HG03135 (cell line): ENCODE data around the gene BRD9.
"Not testable (repeated sequence)": the region's sequence is repeated elsewhere in the genome, so short reads cannot be mapped to it uniquely, and the experiment has no call there.

ENCODE experiments used
- ATAC-seq: cut with Tn5 transposase; IDR thresholded peaks from one replicate; pipeline ENCODE4 v1.9.1; 2021; ENCODE audit warnings: mild to moderate bottlenecking, moderate library complexity; ENCODE audit not compliant: unreplicated experiment

Gene BRD9

DNA sequence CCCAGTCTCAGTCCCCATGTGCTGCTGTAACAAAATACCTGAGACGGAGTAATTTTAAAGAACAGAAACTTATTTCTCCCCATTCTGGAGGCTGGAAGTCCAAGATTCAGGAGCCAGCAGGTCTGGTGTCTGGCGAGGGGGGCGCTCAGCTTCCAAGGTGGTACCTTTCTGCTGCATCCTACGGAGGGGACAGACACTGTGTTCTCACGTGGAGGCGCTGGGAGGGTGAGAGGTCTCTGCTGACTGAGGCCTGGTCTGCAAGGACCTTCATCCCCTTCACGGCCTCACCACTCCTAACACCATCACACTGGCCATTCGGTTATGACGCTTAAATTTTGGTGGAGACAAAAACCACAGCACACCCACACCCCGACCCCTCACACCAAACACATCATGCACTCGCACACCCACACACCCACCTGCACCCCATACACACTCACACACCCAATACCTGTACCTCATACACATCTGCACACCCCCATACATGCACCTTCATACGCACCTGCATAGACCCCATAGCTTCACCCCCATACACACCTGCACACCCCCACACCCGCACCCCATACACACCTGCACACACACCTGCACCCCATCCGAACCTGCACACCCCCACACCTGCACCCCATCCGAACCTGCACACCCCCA is 32.0 kb downstream of the BRD9 start:
- ATAC-seq = no peak

GRCh38 chr5:859798-860296 is 32.8 kb downstream of the BRD9 start:
- ATAC-seq = no peak

DNA sequence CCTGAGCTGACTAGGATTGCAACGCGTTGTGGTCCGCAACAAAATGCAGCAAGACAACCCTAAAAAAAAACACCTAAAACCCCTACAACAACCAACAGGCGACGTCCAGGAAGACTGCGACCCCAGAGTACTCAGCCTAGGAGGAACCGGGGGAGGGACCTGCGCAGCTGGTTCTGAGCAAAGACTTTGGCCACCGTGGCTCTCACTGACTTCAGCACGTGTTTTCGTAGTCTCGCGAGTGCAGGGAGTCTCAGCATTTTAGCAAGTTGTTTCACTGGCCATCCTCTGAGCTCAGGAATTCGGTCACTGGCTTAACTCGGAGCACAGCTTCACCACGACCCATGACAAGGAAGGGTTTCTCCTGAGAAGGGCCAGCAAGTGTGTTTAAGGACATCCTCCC is 33.2 kb downstream of the BRD9 start:
- no peak for ATAC-seq

DNA sequence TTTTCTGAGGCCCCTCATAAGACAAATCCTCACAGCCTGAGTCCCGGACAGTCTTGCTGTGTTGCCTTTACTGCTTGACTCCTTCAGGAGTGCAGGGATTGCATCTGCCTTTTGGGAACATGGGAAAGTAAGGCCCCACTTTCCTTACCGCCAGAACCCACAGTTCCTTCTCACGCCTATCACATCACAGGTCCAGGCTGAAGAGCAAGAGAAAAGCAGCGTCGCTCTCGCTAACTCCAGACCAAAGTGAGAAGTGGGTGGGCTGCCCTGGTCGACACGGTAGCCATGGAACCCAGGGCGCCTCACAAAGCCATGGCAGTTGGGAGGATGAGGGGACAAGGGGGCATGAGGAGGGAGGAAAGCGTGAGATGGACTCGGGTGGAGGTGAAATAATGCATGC is 33.9 kb downstream of the BRD9 start:
- no peak for ATAC-seq

DNA sequence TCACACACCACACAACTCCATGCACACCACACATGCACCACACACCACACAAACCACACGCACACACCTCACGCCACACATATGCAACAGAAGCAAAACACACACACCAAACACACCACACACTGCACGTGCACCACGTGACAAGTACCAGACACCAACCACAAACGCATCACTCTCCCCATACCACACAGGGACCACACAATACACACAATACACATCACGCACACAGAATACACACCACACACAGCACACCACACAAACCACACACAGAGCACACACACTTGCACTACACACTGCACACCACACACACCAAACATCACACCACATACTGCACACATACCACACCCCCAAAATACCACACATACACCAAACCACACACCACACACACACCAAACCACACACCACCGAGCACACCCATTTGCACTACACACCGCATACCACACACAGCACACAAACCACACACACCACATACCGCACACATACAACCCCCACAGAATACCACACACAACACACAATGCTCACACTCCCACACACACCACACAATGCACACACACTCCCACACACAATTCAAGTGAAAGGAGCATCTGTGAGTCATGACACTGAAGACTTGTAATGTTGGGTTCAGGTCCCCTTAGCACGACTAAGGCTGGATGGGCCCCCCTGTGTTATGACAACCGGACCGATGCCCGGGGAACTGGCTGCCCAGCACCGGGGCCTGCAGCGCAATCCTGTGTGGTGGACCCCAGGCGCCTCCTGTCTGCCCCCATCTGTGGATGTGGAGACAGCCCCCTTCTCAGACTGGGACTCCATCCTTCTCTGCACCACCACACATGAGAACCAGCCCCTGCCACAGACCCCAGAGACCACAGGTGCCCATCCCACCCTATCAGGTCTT is 35.8 kb downstream of the BRD9 start:
- ATAC-seq = no peak

DNA sequence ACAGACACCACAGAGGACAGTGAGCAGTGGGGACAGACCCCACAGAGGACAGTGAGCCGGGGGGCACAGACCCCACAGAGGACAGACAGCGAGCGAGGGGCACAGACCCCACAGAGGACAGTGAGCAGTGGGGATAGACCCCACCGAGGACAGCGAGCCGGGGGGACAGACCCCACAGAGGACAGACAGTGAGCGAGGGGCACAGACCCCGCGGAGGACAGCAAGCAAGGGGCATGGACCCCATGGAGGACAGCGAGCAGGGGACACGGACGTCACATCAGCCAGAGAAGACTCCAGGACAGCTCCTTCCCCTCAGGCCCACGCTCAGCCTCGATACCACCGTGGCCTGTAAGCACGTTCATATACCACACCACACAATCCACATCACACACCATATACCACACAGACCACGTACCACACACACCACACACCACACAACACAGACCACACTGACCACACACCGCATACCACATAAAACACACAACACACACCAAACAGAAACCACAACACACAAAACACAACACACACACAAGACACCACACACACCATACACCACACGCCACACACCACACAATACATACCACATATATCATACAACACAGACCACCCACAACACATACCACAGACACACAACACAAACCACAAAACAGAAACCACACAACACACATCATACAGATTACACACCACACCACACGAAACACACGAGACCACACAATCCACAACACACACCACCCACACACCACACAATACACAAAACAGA is 36.6 kb downstream of the BRD9 start:
- no peak for ATAC-seq

- no peak for ATAC-seq
These were observed 37.4 kb downstream of the BRD9 start for GRCh38 chr5:854966-855743.

GRCh38 chr5:854217-854616 is 38.4 kb downstream of the BRD9 start:
- no peak for ATAC-seq

DNA sequence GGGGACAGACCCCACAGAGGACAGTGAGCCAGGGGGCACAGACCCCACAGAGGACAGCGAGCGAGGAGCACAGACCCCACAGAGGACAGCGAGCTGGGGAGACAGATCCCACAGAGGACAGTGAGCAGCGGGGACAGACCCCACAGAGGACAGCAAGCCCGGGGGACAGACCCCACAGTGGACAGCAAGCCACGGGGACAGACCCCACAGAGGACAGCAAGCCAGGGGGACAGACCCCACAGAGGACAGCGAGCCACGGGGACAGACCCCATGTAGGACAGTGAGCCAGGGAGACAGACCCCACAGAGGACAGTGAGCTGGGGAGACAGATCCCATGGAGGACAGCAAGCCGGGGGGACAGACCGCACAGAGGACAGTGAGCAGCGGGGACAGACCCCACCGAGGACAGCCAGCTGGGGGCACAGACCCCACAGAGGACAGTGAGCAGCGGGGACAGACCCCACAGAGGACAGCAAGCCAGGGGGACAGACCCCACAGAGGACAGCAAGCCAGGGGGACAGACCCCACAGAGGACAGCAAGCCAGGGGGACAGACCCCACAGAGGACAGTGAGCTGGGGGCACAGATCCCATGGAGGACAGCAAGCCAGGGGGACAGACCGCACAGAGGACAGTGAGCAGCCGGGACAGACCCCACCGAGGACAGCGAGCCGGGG is 39.0 kb downstream of the BRD9 start:
- not testable (repeated sequence) for ATAC-seq

- no peak for ATAC-seq
These were observed 39.9 kb downstream of the BRD9 start for GRCh38 chr5:852431-853401.

DNA sequence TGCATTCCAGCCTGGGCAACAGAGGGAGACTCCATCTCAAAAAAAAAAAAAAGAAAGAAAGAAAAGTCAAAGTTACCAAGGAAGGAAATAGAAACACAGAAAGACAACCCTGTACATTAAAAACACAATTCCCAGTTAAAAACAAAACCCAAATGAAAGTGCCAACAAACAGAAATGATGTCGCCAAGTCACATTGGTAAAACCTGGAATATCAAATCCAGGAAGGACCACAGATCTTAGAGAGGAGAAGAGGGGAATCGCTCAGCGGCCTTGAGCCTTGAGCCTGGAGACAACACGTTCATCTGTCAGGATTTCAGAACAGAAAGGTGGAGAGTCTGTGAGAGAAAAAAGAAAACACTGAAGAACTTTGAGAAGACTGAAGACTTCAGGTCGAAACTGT is 40.6 kb downstream of the BRD9 start:
- no peak for ATAC-seq

DNA sequence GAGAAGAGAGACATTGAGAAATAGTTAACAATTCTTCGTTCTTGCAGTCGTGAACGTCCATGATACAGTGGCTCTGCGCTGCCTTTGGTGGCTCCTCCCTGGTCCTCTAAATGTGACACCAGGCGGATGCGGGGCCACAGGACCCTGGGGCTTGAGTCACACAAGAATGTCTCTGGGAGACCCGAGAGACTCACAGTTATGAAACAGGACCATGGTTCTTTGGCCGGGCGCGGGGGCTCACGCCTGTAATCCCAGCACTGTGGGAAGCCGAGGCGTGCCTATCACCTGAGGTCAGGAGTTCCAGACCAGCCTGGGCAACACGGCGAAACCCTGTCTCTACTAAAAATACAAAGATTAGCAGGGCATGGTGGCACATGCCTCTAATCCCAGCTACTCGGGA is 41.0 kb downstream of the BRD9 start:
- no peak for ATAC-seq

GRCh38 chr5:851076-851475 is 41.5 kb downstream of the BRD9 start:
- no peak for ATAC-seq

DNA sequence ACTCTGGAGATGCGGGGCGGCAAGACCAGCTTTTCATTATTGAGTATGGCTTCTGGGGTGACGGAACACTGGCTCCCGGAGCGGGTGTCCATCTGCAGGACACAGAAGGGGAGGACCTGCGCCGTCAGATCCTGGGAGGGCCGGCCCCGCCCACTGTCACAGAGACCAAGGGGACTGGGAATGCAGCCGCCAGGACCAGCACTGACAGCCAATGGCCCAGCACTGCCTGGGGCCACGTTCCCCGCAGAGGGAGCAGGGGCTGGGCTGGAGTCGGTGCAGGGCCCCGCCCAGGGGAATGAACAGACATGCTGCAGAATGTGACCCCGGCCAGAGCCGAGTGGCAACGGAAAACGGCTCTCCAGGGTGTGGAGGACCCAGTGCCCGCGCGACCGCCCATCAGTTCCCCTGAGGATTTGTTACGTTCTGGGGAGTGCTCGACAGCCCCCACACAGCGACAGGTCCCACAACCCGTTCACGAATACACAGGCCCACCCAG is 42.0 kb downstream of the BRD9 start, which contains the start of gene ZDHHC11:
Gene ZDHHC11 (minus strand): TSS at position 476 of the 496 bp plus-strand sequence. CDS start 384 bp downstream, at position 92.
- ATAC-seq = no peak

GRCh38 chr5:849651-850301 is 42.8 kb downstream of the BRD9 start:
- ATAC-seq = no peak

- ATAC-seq = no peak
These were observed 43.9 kb downstream of the BRD9 start for GRCh38 chr5:848671-849111.

GRCh38 chr5:847736-848135 is 44.9 kb downstream of the BRD9 start:
- not testable (repeated sequence) for ATAC-seq

GRCh38 chr5:847212-847611 is 45.4 kb downstream of the BRD9 start:
- ATAC-seq = not testable (repeated sequence)
